Measurements from ENCODE around the gene EEF2K.

Gene EEF2K

GRCh38 chr16:22317625-22318024 is 111.5 kb downstream of the EEF2K start:
- DNase-seq (ENCODE audit: low spot score) = no peak

GRCh38 chr16:22318690-22319358 is 112.7 kb downstream of the EEF2K start:
- peak; percentile 58 for DNase-seq (ENCODE audit: low spot score)

DNA sequence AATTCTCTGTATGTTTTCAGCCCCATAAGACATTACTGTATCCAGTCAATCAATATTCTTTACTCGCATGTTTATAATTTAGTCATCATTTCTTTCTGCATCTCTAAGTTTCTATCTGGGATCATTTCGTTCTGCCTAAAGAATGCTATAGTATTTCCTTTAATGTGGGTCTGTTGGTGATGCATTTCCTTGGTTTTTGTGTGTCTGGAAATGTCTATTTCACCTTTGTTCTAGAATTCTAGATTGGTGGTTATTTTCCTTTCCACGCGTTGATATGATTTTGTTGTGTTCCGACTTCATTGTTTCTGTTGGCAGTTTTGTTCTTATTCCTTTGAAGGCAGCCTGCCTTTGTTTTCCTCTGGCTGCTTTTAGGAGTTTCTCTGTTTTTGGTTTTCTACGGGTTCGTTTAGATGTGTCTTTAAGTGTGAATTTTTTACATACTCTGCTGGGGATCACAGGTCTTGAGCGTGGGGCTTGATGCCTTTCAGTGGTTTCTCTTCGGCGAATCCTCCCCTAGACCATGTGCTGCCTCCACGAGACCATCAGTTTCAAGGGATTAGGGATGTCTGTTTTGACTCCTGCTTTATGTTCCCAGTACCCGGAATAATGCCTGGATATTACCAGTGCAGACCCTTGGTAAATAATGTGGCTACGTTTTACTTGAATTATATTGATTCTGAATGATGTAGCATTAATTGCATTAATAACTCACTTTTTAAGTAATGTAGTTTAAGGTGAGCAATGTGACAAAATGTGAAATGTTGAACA is 114.7 kb downstream of the EEF2K start:
- DNase-seq (ENCODE audit: low spot score) = no peak

DNA sequence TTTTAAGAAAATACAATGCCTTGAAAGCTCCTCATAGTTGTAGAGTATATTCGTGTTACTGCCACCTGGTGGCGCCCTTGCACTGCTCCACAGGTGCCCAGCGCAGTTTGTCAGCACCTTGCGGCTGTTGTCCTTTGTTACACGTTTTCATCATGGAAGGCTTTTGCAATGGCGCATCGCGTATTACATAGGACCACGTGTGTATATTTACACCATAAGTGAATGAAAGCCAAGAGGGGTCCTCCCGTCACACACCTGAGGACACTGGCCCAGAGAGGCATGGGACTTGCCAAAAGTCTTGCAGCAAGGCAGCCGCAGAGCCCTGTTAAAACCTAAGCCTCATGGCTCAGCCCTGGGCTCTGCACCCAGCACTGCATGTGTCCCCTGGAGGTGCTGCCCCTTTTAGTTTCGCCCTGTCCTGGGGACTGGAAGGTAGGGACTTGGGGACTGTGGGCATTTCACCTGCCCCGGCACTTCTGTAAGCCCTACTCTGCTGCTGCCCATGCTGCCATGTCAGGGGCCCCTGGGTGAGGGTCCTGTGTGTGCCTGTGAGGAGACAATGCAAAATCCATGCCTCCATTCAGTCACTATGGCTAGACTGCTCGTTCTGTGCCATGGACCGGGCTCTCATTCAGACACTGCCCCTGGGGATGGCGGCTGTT is 115.4 kb downstream of the EEF2K start:
- DNase-seq (ENCODE audit: low spot score) = peak; percentile 73

DNA sequence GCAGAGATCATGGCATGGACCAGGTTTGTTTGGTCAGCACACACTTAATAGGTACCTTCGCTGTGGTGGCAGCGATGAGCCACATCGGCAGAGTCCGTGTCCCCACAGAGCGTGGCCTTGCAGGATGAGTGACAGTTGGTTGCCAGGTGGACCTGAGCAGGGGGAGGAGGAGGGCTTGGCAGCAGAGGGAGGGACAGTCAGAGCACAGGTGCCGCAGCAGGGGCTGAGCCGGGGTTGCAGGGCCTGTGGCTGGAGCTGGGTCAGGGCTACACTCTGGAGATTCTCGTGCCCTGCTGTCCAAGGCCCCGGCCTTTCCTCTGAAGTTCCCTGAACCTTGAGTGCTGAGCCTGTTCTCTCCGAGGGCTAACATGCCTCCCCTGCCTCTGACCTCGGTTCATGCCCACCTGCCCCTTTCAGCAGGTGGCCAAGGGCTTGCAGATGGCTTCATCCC is 116.0 kb downstream of the EEF2K start:
- no peak for DNase-seq (ENCODE audit: low spot score)

DNA sequence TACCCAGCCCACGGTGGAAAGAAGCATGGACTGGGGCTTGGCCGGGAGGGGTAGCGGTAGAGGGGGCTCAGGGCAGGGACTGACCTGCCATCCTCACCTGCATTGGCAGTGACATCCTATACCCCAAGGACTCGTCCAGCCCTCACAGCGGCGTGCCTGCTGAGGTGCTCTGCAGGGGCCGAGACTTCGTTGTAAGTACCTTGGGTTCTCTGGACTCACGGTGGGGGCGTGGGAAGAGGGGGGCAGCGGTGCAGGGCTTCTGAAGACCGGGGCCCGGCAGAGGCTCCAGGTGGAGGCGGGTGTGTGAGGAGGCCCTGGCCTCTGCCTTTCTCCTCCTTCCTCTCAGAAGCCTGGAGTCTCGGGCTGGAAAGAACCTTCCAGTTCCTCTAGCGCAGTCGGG is 116.7 kb downstream of the EEF2K start:
- DNase-seq (ENCODE audit: low spot score) = no peak

- no peak for DNase-seq (ENCODE audit: low spot score)
Observed at GRCh38 chr16:22323173-22323958, 117.3 kb downstream of the EEF2K start.

DNA sequence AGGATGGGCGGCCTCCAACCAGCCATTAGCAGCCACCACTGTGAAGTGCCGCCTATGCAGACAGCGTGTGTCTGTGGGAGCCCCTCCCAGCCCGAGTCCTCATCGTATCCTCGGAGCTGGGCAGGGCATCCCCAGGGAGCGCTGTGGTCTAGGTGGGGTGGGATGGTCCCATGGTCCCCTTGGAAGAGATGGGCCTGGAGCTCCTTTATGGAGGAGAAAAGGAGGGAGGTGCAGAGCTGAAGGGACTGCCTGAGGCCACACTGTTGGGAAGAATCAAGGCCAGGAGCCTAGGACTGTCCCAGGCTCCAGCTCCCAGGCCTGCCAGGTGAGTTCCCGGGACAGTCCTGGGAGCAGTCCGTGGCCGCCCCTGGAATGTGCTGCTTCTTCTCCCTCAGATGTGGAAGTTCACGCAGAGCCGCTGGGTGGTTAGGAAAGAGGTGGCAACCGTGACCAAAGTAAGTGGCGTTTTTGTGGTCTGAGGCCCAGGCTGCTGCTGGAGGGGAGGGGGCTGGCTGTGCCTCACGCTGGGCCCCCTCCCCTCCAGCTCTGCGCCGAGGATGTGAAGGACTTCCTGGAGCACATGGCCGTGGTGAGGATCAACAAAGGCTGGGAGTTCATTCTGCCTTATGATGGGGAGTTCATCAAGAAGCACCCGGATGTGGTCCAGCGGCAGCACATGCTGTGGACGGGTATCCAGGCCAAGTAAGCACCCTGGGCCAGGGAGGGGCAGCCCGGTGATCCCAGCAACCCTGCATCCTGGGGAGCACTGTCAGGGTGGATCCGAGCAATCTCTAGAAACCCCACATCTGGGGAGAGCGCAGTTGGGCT is 118.1 kb downstream of the EEF2K start:
- no peak for DNase-seq (ENCODE audit: low spot score)

GRCh38 chr16:22324787-22325597 is 118.9 kb downstream of the EEF2K start:
- no peak for DNase-seq (ENCODE audit: low spot score)

DNA sequence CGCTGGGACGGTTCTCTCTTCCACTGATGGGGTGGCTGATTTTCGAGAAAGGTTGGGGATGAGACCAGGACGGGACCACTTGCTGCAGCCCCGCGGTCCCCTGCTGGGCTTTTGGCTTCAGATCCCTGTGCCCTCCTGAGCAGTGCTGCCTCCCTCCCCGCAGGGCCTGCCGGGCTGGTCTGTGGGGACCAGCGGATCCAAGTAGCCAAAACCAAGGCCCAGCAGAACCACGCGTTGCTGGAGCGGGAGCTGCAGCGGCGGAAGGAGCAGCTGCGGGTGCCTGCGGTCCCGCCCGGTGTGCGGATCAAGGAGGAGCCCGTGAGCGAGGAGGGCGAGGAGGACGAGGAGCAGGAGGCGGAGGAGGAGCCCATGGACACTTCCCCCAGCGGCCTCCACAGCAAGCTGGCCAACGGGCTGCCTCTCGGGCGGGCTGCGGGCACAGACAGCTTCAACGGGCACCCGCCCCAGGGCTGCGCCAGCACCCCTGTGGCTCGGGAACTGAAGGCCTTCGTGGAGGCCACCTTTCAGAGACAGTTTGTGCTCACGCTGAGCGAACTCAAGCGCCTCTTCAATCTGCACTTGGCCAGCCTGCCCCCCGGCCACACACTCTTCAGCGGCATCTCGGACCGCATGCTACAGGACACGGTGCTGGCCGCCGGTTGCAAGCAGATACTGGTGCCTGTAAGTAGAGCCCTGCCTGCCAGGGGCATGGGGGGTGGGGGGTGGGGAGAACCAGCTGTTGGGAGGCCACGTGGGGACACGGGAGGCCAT is 119.7 kb downstream of the EEF2K start:
- DNase-seq (ENCODE audit: low spot score) = no peak

- DNase-seq (ENCODE audit: low spot score) = no peak
Observed at GRCh38 chr16:22326369-22326652, 120.2 kb downstream of the EEF2K start.

GRCh38 chr16:22326771-22327445 is 120.8 kb downstream of the EEF2K start:
- DNase-seq (ENCODE audit: low spot score) = no peak

GRCh38 chr16:22327446-22327775 is 121.3 kb downstream of the EEF2K start:
- DNase-seq (ENCODE audit: low spot score) = no peak

DNA sequence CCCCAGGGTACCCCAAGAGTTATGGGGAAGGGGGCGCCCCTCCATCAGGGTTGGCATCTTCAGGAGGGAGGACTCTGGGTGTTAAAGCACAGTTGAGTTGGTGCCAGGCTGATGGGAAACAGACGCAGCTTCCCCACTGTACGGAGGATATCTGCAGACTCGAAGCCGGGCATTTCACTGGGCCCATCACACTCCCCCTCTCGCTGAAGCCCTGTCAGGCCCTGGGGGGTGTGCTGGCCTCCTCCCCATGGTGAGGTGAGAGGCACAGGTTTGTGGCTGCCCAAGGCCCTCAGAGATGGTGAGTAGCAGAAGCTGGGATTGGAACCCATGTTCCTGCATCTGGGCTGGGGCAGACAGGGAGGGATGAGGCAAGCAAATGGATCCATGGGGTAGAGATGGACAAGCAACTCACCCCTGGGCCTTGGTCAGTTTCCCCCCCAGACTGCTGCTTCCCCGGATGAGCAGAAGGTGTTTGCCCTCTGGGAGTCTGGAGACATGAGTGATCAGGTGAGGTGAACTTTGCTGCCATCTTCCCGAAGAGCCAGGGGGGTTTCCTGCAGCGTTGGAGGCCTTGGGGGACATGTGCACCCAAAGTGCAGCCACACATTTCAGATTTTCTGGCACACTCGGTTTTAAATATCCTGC is 122.1 kb downstream of the EEF2K start:
- no peak for DNase-seq (ENCODE audit: low spot score)

DNA sequence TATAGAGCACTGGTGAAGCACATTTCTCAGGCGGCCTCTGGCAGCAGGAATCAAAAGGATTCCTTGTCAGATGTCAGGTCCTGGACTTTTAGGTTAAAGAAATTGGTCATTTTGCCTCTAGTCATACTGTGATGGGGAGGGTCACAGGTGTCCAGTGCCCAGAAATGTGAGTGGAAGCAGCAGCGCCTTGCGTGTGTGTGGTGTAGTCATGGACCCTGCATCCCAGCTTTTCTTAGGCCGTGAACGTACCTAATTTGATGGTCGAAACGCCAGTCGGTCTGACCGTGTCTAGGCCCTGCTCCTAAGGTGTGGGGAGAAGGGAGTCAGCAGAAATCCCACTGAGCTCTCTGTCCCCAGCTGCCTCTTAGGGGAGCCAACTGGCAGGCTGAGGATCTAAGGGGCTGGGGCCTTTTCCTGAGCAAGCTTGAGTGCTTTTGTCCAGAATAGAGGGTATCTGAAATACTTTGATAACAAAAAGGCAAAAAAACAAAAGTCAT is 123.2 kb downstream of the EEF2K start:
- no peak for DNase-seq (ENCODE audit: low spot score)

DNA sequence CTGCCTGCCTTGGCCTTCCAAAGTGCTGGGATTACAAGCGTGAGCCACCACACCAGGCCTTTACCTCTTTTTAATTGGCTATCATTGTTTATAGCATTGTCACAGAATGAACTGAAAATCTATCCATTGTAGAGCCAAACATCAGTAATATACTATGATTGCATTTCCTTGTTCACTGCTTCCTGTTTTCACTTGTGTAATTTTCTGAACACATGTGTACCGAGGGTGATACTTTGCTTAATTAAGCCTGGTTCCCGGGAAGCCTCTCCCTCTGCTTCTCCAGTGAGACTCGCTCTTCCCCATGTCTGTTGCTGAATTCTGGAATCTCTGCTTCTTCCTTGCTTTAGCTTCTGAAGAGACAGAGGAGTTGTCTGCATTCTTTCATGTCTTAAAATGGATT is 124.2 kb downstream of the EEF2K start:
- DNase-seq (ENCODE audit: low spot score) = no peak

DNA sequence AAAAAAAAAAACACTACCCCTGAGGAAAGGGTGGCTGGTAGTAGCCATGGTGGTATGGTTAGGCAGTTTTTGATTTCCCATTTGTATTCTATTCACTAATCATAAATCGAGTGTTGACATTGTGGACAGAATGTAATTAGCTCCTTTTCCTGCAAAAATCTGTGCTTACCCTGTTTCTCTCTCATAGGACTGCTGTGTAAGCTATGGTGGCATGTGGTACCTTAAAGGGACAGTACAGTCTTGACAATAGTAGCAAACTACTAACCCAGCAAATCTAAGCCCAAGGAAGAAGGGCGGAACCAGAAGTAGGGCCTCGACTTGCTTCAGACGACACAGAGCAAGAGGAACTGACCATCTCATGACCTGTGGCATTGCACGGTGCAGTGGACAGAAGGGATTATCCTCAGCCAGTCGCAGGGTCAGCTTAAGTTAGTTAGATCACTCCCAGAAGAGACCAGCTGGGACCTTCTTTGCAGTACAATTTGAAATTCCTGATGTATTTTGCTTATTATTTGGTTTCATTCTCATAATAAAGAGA is 127.4 kb downstream of the EEF2K start:
- DNase-seq (ENCODE audit: low spot score) = no peak

DNA sequence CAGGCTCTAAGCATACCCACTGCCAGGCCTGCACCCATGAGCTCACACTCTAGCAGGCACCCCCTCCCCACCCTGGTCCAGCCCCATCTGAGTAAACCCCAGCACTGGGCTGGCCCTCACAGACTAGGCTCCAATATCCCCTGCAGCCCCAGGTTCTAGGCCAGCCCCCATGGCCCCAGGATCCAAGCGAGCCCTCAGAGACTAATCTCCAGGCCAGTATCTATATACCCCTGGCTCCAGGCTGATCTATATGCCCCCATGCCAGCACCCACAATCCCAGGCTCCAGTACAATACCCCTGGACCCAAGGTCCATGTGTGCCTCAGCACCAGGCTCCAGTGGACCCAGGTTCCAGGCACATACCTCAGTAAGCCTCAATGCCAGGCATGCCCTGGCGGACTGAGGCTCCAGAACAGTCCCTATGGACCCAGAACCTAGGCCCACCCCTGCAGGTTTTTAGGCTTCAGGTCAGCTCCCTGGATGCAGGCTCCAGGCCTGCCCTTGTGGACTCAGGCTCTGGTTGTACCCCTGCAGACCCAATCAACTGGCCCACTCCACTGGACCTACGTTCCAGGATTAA is 129.7 kb downstream of the EEF2K start:
- DNase-seq (ENCODE audit: low spot score) = no peak
